Chondrocyte (in vitro differentiated cells): ENCODE data around the gene RAET1L. TPM values are rescaled to one million over a fixed set of nuclear protein-coding genes. Genes with fewer than 3 reads are reported as not detected.
"Not testable (repeated sequence)": the region's sequence is repeated elsewhere in the genome, so short reads cannot be mapped to it uniquely, and the experiment has no call there.

Experiments used
- DNase-seq: peaks from one replicate; pipeline ENCODE4 v3.0.0; 2021; ENCODE audit warnings: mixed read lengths, low spot score
- H3K27ac Mint-ChIP-seq: one replicate; pipeline ENCODE4 v1.8.0; 2021; ENCODE audit warnings: mild to moderate bottlenecking, moderate library complexity, mixed read lengths; ENCODE audit not compliant: unreplicated experiment
- H3K27me3 Mint-ChIP-seq: 2 replicates; pipeline ENCODE4 v1.8.0; 2021; ENCODE audit warnings: low read depth, mixed read lengths
- H3K36me3 Mint-ChIP-seq: 2 replicates; pipeline ENCODE4 v1.8.0; 2021; ENCODE audit warnings: low read depth, mixed read lengths
- H3K4me1 Mint-ChIP-seq: 2 replicates; pipeline ENCODE4 v1.8.0; 2021; ENCODE audit warnings: low read depth, mild to moderate bottlenecking, mixed read lengths
- H3K4me3 Mint-ChIP-seq: one replicate; pipeline ENCODE4 v1.8.0; 2021; ENCODE audit warnings: mild to moderate bottlenecking, moderate library complexity, mixed read lengths; ENCODE audit not compliant: unreplicated experiment
- H3K9me3 Mint-ChIP-seq: 2 replicates; pipeline ENCODE4 v1.8.0; 2021; ENCODE audit warnings: low read depth, mixed read lengths
- total RNA-seq: library from RNA; stranded (reverse); gene quantifications from 3 replicates; pipeline ENCODE4 v1.2.1, GENCODE V29; 2021
- TF ChIP-seq, protein P1 (sequence below): fragments of 200-600 bp; sonication (generic); IDR thresholded peaks from 2 replicates; pipeline ENCODE4 v1.5.0; 2021; ENCODE audit warnings: antibody characterized with exemption, mild to moderate bottlenecking, moderate library complexity

Gene RAET1L
- total RNA-seq, 1 donor from 2014 or later: not detected

DNA sequence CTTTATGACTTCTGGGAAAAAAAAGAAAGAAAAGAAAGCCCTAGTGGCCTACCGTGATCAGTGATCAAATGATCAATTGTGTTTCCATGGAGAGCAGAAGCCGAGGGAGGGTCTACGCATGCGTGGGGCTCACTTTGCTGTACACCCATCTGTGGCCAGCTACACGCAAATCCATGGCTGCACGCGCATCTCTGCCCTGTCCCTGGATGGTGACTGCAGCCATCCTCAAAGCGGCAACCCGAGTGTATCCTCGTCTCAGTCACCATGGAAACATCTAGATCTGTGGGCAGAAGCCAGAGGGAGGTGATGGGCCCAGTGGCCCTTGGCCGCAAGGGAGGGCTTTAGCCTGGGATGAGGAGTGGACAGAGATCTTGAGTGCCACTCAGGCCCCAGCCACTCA, 44.4 kb upstream of the RAET1L start:
- DNase-seq: no peak
- no peak overlapping the region for H3K4me3 Mint-ChIP-seq
- H3K9me3 Mint-ChIP-seq: no peaks in the 10 kb centered on the region
- H3K4me1 Mint-ChIP-seq: peaks cover 22% of the 10 kb centered on the region
- no peak overlapping the region for H3K27ac Mint-ChIP-seq
- H3K27me3 Mint-ChIP-seq: peaks cover 1% of the 10 kb centered on the region
- TF ChIP-seq, protein P1, sequence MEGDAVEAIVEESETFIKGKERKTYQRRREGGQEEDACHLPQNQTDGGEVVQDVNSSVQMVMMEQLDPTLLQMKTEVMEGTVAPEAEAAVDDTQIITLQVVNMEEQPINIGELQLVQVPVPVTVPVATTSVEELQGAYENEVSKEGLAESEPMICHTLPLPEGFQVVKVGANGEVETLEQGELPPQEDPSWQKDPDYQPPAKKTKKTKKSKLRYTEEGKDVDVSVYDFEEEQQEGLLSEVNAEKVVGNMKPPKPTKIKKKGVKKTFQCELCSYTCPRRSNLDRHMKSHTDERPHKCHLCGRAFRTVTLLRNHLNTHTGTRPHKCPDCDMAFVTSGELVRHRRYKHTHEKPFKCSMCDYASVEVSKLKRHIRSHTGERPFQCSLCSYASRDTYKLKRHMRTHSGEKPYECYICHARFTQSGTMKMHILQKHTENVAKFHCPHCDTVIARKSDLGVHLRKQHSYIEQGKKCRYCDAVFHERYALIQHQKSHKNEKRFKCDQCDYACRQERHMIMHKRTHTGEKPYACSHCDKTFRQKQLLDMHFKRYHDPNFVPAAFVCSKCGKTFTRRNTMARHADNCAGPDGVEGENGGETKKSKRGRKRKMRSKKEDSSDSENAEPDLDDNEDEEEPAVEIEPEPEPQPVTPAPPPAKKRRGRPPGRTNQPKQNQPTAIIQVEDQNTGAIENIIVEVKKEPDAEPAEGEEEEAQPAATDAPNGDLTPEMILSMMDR: no peak
- H3K36me3 Mint-ChIP-seq: peaks cover 8% of the 10 kb centered on the region

DNA sequence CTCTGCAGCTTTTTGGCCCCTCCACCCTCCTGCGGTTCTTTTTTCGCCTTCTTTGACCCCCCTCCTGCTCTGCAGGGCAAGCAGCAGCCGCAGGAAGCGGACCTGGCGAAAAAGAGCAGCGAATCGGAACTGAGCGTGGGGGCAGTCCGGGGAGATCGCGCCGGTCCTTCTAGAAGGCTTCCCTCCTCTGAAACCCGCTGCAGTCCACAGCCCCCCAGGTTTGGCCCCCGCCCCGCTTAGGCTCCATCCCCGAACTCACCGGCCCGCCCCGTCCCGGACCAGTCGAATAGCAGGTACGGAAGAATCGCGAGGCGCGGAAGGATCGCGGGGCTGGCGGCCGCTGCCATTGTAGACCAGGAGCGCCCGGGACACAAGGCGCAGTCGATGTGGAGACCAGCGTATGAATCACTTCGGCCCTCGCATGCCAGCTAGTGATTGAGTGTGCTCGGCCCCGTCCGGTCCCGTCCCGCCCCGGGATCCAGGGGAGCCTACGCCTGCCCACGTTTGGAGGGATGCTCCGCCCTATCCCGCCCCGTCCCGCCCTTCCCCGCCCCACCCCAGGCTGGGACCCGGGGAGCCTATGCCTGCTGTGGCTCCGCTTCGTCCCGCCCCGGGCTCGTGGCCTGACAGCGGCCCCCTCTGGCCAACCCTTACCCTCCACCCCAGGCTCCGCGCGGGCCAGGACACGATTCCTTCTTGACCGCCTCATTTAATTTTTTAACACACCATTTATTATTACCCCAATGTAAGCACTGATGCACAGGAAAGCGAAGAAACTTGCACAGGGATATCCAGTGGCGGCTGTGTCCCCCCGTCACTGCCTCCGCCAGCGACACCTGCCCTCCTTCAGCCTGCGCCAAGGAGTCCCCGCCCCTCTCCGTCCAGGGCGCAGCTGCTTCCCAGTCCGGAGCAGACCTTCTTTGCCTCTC, 43.7 kb upstream of the RAET1L start, which contains the start of gene ULBP3:
Gene ULBP3 (minus strand): TSS at position 402 of the 929 bp plus-strand sequence. CDS start 55 bp downstream, at position 347.
- TF ChIP-seq, protein P1: peak; percentile 77
- H3K27ac Mint-ChIP-seq: peak within 1 kb of the TSS; percentile 89
- H3K36me3 Mint-ChIP-seq: peaks cover 12% of the 10 kb centered on the region
- H3K9me3 Mint-ChIP-seq: no peaks in the 10 kb centered on the region
- H3K4me3 Mint-ChIP-seq: peak within 1 kb of the TSS; percentile 80
- H3K27me3 Mint-ChIP-seq: no peaks in the 10 kb centered on the region
- peaks cover 18% of the 10 kb centered on the region for H3K4me1 Mint-ChIP-seq
- DNase-seq: no peak

DNA sequence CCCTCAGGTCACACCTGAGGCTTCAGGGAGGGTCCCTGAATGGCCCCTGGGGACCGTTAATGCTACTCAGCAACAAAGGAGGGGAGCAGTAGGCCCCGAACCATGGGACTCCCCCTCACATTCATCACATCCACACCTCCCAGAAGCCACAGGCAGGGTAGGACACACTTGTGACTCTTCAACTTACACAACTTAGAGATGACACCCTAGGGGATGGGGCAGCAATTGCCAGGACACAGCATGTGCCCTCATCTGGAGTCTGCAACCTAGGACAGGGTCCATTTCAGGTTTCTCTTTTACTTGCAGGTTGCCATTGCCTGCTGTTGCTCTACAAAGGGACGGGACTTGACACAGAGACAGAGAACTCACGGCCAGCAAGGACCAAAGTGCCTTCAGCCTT, 42.8 kb upstream of the RAET1L start:
- Mint-ChIP-seq H3K36me3 (peaks cover 13% of the 10 kb centered on the region), H3K27ac (peak overlapping the region; percentile 86), H3K9me3 (no peaks in the 10 kb centered on the region), H3K4me1 (peaks cover 18% of the 10 kb centered on the region), H3K4me3 (peak overlapping the region; percentile 80), H3K27me3 (no peaks in the 10 kb centered on the region)
- DNase-seq: no peak
- TF ChIP-seq, protein P1: no peak

DNA sequence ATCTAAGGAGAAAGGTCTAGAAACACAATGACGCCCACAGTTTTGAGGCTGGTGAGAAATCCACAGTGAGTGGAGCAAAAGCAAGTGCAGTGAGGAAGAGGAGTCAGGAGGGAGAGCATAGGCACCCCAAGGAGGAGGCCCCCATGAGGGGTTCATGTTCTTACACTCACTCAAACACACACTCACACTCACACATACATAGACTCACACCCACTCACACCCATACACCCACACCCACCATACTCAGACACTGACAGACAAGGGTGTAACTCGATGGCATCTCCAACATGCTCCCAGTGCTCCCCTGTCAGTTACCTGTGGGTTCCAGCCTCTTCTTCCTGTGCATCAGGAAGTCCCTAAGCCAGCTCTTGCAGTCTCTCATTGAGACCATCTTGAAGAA, 39.8 kb upstream of the RAET1L start:
- TF ChIP-seq, protein P1: no peak
- Mint-ChIP-seq H3K4me1 (peaks cover 7% of the 10 kb centered on the region), H3K27ac (no peak overlapping the region), H3K36me3 (peaks cover 16% of the 10 kb centered on the region), H3K4me3 (no peak overlapping the region), H3K9me3 (no peaks in the 10 kb centered on the region), H3K27me3 (no peaks in the 10 kb centered on the region)
- no peak for DNase-seq

DNA sequence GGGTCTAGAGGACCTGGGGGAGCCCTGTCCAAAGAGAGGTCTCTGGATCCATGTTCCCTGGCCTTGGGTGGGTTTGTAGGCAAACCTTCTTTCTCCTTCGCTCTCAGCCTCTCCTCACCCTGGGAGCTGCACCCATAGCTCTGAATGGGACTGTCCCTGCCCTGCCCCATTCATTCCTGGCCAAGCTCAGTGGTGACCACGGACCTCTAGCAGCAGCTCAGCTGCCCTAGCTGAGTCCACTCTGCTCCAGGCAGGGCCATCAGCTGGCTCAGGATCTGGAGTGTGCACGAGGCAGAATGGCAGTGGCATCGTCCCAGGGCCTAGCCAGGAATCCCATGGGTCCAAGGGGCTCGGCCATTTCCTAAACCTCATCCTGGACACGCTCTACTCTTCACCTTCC, 38.3 kb upstream of the RAET1L start:
- Mint-ChIP-seq H3K4me1 (peaks cover 3% of the 10 kb centered on the region), H3K9me3 (no peaks in the 10 kb centered on the region), H3K36me3 (peaks cover 16% of the 10 kb centered on the region), H3K4me3 (no peak overlapping the region), H3K27ac (no peak overlapping the region), H3K27me3 (no peaks in the 10 kb centered on the region)
- TF ChIP-seq, protein P1: no peak
- DNase-seq: no peak

DNA sequence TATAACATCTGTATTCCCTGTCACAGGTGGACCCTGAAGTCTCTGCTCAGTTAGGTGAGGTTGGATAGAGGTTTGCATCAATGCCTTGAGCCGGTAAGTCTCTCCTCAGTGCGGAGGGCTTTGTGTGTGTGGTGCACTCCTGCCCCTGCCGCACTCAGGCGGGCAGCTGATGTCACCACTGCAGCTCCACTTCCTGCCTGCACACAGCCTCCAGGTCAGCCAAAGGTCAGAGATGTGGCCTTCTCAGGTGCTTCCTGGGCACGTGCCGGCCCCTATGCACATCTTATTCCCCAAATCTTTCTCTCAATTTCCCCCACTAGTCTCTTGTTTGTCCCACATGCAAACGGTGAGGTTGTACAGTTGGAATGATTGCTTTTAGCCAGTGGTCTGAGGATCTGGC, 34.6 kb upstream of the RAET1L start:
- not testable (repeated sequence) for H3K9me3 Mint-ChIP-seq, H3K4me3 Mint-ChIP-seq, DNase-seq, H3K36me3 Mint-ChIP-seq, H3K4me1 Mint-ChIP-seq, H3K27ac Mint-ChIP-seq
- H3K27me3 Mint-ChIP-seq: peaks cover 18% of the 10 kb centered on the region
